ENCODE measurements around the gene SAP130. TPM values are rescaled to one million over a fixed set of nuclear protein-coding genes. Genes with fewer than 3 reads are reported as not detected.

SAP130 gene
- total and polyA plus RNA-seq, 2 of the 8 experiments (the other 6 are each of a cell fraction or from before 2014, with no cell fraction given) = 51.4 to 54.3 TPM

GRCh38 chr2:128003463-128003862, 24.4 kb downstream of the SAP130 start:
- no peaks in the 10 kb centered on the region for H3K79me1 ChIP-seq (ENCODE audit: low read depth, low read length)
- H4K5ac ChIP-seq (ENCODE audit: insufficient read length, low read depth, low read length) = no peak overlapping the region
- POLR2A ChIA-PET (ENCODE audit: partially characterized antibody) = no interaction called here
- no peaks in the 10 kb centered on the region for H3K4me1 ChIP-seq (replicated peaks in 1 of 4; ENCODE audit: control insufficient read depth in 3 of 4, insufficient read depth in 4 of 4, low read length in 3 of 4)
- CTCF ChIA-PET (ENCODE audit: partially characterized antibody) = no interaction called here
- H2BK120ac ChIP-seq (replicated peaks; ENCODE audit: low read depth, low read length) = no peak overlapping the region
- no peak for DNase-seq (ENCODE audit: low read depth in 1 of 2, low spot score in 2 of 2)
- no peak overlapping the region for H3K56ac ChIP-seq (replicated peaks; ENCODE audit: insufficient read length, low read depth, low read length)
- H2BK15ac ChIP-seq (ENCODE audit: low read length) = no peak overlapping the region
- H3K4me2 ChIP-seq (ENCODE audit: insufficient read depth in 1 of 2, low read depth in 2 of 2, low read length in 2 of 2) = no peak overlapping the region
- H2BK12ac ChIP-seq (ENCODE audit: low read depth, low read length) = no peak overlapping the region
- no peak overlapping the region for H3K27ac ChIP-seq (ENCODE audit: low read depth, low read length)
- no peak overlapping the region for H3K14ac ChIP-seq (ENCODE audit: insufficient read length)
- no peaks in the 10 kb centered on the region for H3K79me2 ChIP-seq (ENCODE audit: control insufficient read depth in 1 of 2, insufficient read depth in 2 of 2, low read length in 2 of 2)
- H3K9me3 ChIP-seq (ENCODE audit: insufficient read depth in 2 of 2, low read depth in 1 of 2, low read length in 1 of 2) = no peaks in the 10 kb centered on the region
- H4K20me1 ChIP-seq (replicated peaks in 1 of 2; ENCODE audit: control insufficient read depth in 1 of 2, insufficient read depth in 2 of 2, low read length in 2 of 2) = peaks cover 3% of the 10 kb centered on the region in 2 experiments
- no peaks in the 10 kb centered on the region for H3K27me3 ChIP-seq (replicated peaks in 1 of 4; ENCODE audit: control insufficient read depth in 3 of 4, extremely low read depth in 1 of 4, insufficient read depth in 3 of 4, low read length in 3 of 4)
- no peak overlapping the region for H3K4me3 ChIP-seq (ENCODE audit: extremely low read depth in 1 of 4, insufficient read depth in 2 of 4, low read depth in 3 of 4, low read length in 4 of 4)
- no peak overlapping the region for H4K8ac ChIP-seq (ENCODE audit: extremely low read depth, insufficient read depth, low read length)
- WGBS, 2 experiments (ENCODE audit: extremely low coverage in 1 of 2, insufficient coverage in 1 of 2, insufficient read length in 1 of 2, insufficient replicate concordance in 2 of 2, low coverage in 1 of 2, low lambda C conversion rate in 2 of 2, missing lambda C conversion rate in 1 of 2) = 91% methylated on average over 6 of the region's 6 CpGs; no CpG with 5 or more reads in 1 of the 2 experiments
- H3K9ac ChIP-seq (replicated peaks in 1 of 4; ENCODE audit: extremely low read depth in 1 of 4, low read depth in 3 of 4, low read length in 3 of 4) = no peak overlapping the region
- no peak overlapping the region for H3K4ac ChIP-seq (replicated peaks; ENCODE audit: insufficient read length, low read depth, low read length)
- FAIRE-seq = no peak
- no peak overlapping the region for H3K23ac ChIP-seq (ENCODE audit: insufficient read length)
- H3K36me3 ChIP-seq (ENCODE audit: control insufficient read depth in 2 of 4, insufficient read depth in 4 of 4, low read length in 3 of 4) = peaks cover 21 to 84% (median 56%) of the 10 kb centered on the region in 4 experiments; a peak in 7 of 8 replicates
- H2AFZ ChIP-seq (ENCODE audit: low read length) = no peak overlapping the region
- no peak overlapping the region for H4K91ac ChIP-seq (replicated peaks; ENCODE audit: insufficient read length, low read length)
- no peak overlapping the region for H3K18ac ChIP-seq (ENCODE audit: extremely low read depth, low read length)
- no peaks in the 10 kb centered on the region for H3K23me2 ChIP-seq (ENCODE audit: low read depth, low read length)
- no peak overlapping the region for H2BK5ac ChIP-seq (ENCODE audit: low read depth, low read length)
- H2AK5ac ChIP-seq (ENCODE audit: low read depth, low read length) = no peak overlapping the region
- H2BK20ac ChIP-seq (ENCODE audit: low read length) = no peak overlapping the region
- TF ChIP-seq SIRT6 (IDR thresholded peaks at IDR 0.05; ENCODE audit: low read length) = no peak
- no peak for TF ChIP-seq KDM5A (IDR thresholded peaks at IDR 0.05; ENCODE audit: low read length)
- no peak for TF ChIP-seq MAFK (IDR thresholded peaks at IDR 0.05; ENCODE audit: low read depth, low read length)
- TF ChIP-seq BRCA1 (IDR thresholded peaks at IDR 0.05; ENCODE audit: low read depth, low read length) = no peak
- no peak for TF ChIP-seq SP1 (IDR thresholded peaks at IDR 0.05; ENCODE audit: low read depth, low read length)
- TF ChIP-seq RXRA (IDR thresholded peaks at IDR 0.05; ENCODE audit: insufficient read depth, low read depth, low read length) = no peak
- no peak for TF ChIP-seq ATF2 (IDR thresholded peaks at IDR 0.05; ENCODE audit: low read length)
- TF ChIP-seq BACH1 (IDR thresholded peaks at IDR 0.05; ENCODE audit: low read length) = no peak
- TF ChIP-seq KDM1A (IDR thresholded peaks at IDR 0.05; ENCODE audit: borderline replicate concordance, low read length) = no peak
- TF ChIP-seq SP2 (IDR thresholded peaks at IDR 0.05; ENCODE audit: low read length) = no peak
- TF ChIP-seq TCF12 (IDR thresholded peaks at IDR 0.05; ENCODE audit: low read depth, low read length) = no peak
- no peak for TF ChIP-seq EP300 (IDR thresholded peaks at IDR 0.05; ENCODE audit: borderline replicate concordance in 1 of 2, low read depth in 2 of 2, low read length in 2 of 2)

All from H1 (cell line).